ENCODE data around the gene DNAJC24. TPM values are rescaled to one million over a fixed set of nuclear protein-coding genes. Genes with fewer than 3 reads are reported as not detected.
A peak's percentile ranks its signal among the peaks of the same experiment; 100 is the strongest.

The DNAJC24 gene
- total RNA-seq, 4 donors from 2014 or later: 9.6 to 17.8 (median 14.3) TPM

- H3K9me3 ChIP-seq: no peaks in the 10 kb centered on the region
- H3K4me3 ChIP-seq: no peak overlapping the region
- H3K27me3 ChIP-seq: no peaks in the 10 kb centered on the region
- 50 to 55% methylated on average over 1 of the region's 1 CpG for WGBS, 2 donors
- no peak for DNase-seq (ENCODE audit: low spot score in 2 of 2)
- no peak overlapping the region for H3K27ac ChIP-seq
- no peak for TF ChIP-seq POLR2A (IDR thresholded peaks at IDR 0.05)
- TF ChIP-seq, protein P1, sequence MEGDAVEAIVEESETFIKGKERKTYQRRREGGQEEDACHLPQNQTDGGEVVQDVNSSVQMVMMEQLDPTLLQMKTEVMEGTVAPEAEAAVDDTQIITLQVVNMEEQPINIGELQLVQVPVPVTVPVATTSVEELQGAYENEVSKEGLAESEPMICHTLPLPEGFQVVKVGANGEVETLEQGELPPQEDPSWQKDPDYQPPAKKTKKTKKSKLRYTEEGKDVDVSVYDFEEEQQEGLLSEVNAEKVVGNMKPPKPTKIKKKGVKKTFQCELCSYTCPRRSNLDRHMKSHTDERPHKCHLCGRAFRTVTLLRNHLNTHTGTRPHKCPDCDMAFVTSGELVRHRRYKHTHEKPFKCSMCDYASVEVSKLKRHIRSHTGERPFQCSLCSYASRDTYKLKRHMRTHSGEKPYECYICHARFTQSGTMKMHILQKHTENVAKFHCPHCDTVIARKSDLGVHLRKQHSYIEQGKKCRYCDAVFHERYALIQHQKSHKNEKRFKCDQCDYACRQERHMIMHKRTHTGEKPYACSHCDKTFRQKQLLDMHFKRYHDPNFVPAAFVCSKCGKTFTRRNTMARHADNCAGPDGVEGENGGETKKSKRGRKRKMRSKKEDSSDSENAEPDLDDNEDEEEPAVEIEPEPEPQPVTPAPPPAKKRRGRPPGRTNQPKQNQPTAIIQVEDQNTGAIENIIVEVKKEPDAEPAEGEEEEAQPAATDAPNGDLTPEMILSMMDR (IDR thresholded peaks at IDR 0.05): no peak
- TF ChIP-seq EP300 (IDR thresholded peaks at IDR 0.05): no peak
- H3K4me1 ChIP-seq: no peaks in the 10 kb centered on the region
- peaks cover 0 to 8% (median 0%) of the 10 kb centered on the region in 3 donors for H3K36me3 ChIP-seq
These were observed 13.5 kb downstream of the DNAJC24 start for GRCh38 chr11:31383116-31383515.

DNA sequence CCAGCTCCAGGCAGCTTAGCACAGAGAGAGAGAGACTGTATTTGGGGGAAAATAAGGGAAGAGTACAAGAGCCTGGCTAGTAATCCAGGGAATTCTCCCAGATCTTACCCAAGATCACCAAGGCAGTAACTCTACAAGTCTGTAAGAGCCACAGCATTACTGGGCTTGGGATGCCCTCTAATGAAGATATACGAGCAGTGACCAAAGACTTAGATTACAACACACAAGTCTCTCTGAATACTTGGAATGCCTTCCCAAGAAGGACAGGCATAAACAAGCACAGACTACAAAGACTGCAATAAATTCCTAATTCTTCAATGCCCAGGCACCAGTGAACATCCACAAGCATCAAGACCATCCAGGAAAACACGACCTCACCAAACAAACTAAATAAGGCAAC is 17.7 kb downstream of the DNAJC24 start:
- TF ChIP-seq, protein P1 (IDR thresholded peaks at IDR 0.05): no peak
- TF ChIP-seq EP300 (IDR thresholded peaks at IDR 0.05): no peak
- 59 to 60% methylated on average over 2 of the region's 2 CpGs for WGBS, 2 donors
- no peak overlapping the region for H3K4me3 ChIP-seq
- no peaks in the 10 kb centered on the region for H3K27me3 ChIP-seq
- peaks cover 0 to under 1% (median 0%) of the 10 kb centered on the region in 4 donors for H3K9me3 ChIP-seq
- DNase-seq (ENCODE audit: low spot score in 2 of 2): no peak
- H3K27ac ChIP-seq: no peak overlapping the region
- H3K36me3 ChIP-seq: peaks cover 0 to 2% (median 0%) of the 10 kb centered on the region in 3 donors
- no peaks in the 10 kb centered on the region for H3K4me1 ChIP-seq

DNA sequence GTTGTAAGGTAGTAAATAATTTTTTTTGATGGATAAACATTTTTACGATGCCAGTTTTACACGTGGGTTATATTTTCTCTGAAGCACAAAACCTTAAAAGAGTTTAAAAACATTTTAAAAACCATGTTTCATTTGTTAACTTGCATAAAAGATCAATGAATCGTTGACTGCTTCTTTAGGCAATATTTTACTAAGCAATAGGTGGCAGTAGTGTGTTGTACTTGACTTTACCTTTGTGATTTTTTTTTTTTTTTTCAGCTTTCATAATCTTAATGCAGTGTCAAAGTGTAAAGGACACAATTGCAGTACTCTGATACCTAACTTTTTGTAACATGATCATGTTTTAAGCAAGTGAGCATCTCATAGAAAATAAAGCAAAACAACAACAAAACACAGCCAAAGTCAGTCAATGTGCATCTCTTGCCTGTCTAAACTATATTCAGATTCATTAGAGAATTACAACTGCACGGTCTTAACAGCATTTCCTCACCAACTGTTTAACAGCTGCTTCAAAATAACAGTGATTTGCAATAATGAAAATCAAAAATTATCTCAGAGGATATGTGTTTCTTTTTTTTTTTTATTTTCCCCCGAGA is 27.7 kb downstream of the DNAJC24 start:
- H3K36me3 ChIP-seq: peaks cover 0 to 24% (median 0%) of the 10 kb centered on the region in 3 donors
- H3K27me3 ChIP-seq: no peaks in the 10 kb centered on the region
- no peaks in the 10 kb centered on the region for H3K4me1 ChIP-seq
- no peak for DNase-seq (ENCODE audit: low spot score in 2 of 2)
- no peak overlapping the region for H3K4me3 ChIP-seq
- no peak for TF ChIP-seq POLR2A (IDR thresholded peaks at IDR 0.05)
- no peak for TF ChIP-seq EP300 (IDR thresholded peaks at IDR 0.05)
- TF ChIP-seq, protein P1 (IDR thresholded peaks at IDR 0.05): peak in 2 of 5 experiments; percentile 21 to 33
- 52 to 53% methylated on average over 5 of the region's 5 CpGs for WGBS, 2 donors
- peaks cover 0 to 20% (median 4%) of the 10 kb centered on the region in 4 donors for H3K9me3 ChIP-seq
- no peak overlapping the region for H3K27ac ChIP-seq

- H3K4me3 ChIP-seq: no peak overlapping the region
- TF ChIP-seq, protein P1 (IDR thresholded peaks at IDR 0.05): no peak
- TF ChIP-seq POLR2A (IDR thresholded peaks at IDR 0.05) (no peak), EP300 (IDR thresholded peaks at IDR 0.05) (no peak)
- DNase-seq (ENCODE audit: low spot score in 2 of 2): no peak
- no peaks in the 10 kb centered on the region for H3K4me1 ChIP-seq
- no peaks in the 10 kb centered on the region for H3K9me3 ChIP-seq
- no peak overlapping the region for H3K27ac ChIP-seq
- H3K27me3 ChIP-seq: no peaks in the 10 kb centered on the region
- peaks cover 0 to 5% (median 0%) of the 10 kb centered on the region in 3 donors for H3K36me3 ChIP-seq
These were observed 35.0 kb downstream of the DNAJC24 start for GRCh38 chr11:31404614-31405013.

- no peaks in the 10 kb centered on the region for H3K36me3 ChIP-seq
- H3K27me3 ChIP-seq: no peaks in the 10 kb centered on the region
- no peak for DNase-seq (ENCODE audit: low spot score in 2 of 2)
- H3K4me3 ChIP-seq: no peak overlapping the region
- TF ChIP-seq, protein P1 (IDR thresholded peaks at IDR 0.05): no peak
- TF ChIP-seq POLR2A (IDR thresholded peaks at IDR 0.05): no peak
- TF ChIP-seq EP300 (IDR thresholded peaks at IDR 0.05): no peak
- WGBS, 2 donors: 93 to 97% methylated on average over 2 of the region's 2 CpGs
- H3K27ac ChIP-seq: no peak overlapping the region
- H3K9me3 ChIP-seq: no peaks in the 10 kb centered on the region
- no peaks in the 10 kb centered on the region for H3K4me1 ChIP-seq
These were observed 38.5 kb downstream of the DNAJC24 start for GRCh38 chr11:31408201-31408600.

Measured in tibial nerve (tissue), 4 donors.